Measurements from ENCODE around the gene FUNDC2.
A peak's percentile ranks its signal among the peaks of the same experiment; 100 is the strongest.

FUNDC2 gene

GRCh38 chrX:155023907-155024833, 2.5 kb upstream of the FUNDC2 start:
- no peak for DNase-seq (ENCODE audit: low spot score)

GRCh38 chrX:155026420-155026726, 271 bp upstream of the FUNDC2 start:
- DNase-seq (ENCODE audit: low spot score) = no peak

GRCh38 chrX:155027509-155028066, 944 bp downstream of the FUNDC2 start:
- DNase-seq (ENCODE audit: low spot score) = peak; percentile 56

GRCh38 chrX:155028129-155028528, 1.5 kb downstream of the FUNDC2 start:
- peak; percentile 6 for DNase-seq (ENCODE audit: low spot score)

GRCh38 chrX:155028877-155029291, 2.2 kb downstream of the FUNDC2 start:
- DNase-seq (ENCODE audit: low spot score) = no peak

- DNase-seq (ENCODE audit: low spot score) = no peak
Observed at GRCh38 chrX:155031657-155032056, 5.0 kb downstream of the FUNDC2 start.

GRCh38 chrX:155035688-155036087, 9.0 kb downstream of the FUNDC2 start:
- DNase-seq (ENCODE audit: low spot score) = no peak

GRCh38 chrX:155046129-155046810, 19.6 kb downstream of the FUNDC2 start:
- no peak for DNase-seq (ENCODE audit: low spot score)

- no peak for DNase-seq (ENCODE audit: low spot score)
Observed at GRCh38 chrX:155046811-155047528, 20.3 kb downstream of the FUNDC2 start.

- peak; percentile 68 for DNase-seq (ENCODE audit: low spot score)
Observed at GRCh38 chrX:155048977-155049619, 22.5 kb downstream of the FUNDC2 start.

GRCh38 chrX:155052738-155053498, 26.3 kb downstream of the FUNDC2 start:
- no peak for DNase-seq (ENCODE audit: low spot score)

- DNase-seq (ENCODE audit: low spot score) = no peak
Observed at GRCh38 chrX:155053656-155054055, 27.0 kb downstream of the FUNDC2 start.

GRCh38 chrX:155054255-155054654, 27.6 kb downstream of the FUNDC2 start:
- no peak for DNase-seq (ENCODE audit: low spot score)

- no peak for DNase-seq (ENCODE audit: low spot score)
Observed at GRCh38 chrX:155055494-155055893, 28.9 kb downstream of the FUNDC2 start.

- no peak for DNase-seq (ENCODE audit: low spot score)
Observed at GRCh38 chrX:155056471-155056870, 29.8 kb downstream of the FUNDC2 start.

- peak; percentile 75 for DNase-seq (ENCODE audit: low spot score)
Observed at GRCh38 chrX:155056877-155057792, 30.5 kb downstream of the FUNDC2 start.

GRCh38 chrX:155061760-155062159, 35.1 kb downstream of the FUNDC2 start:
- DNase-seq (ENCODE audit: low spot score) = no peak

- no peak for DNase-seq (ENCODE audit: low spot score)
Observed at GRCh38 chrX:155065035-155065734, 38.5 kb downstream of the FUNDC2 start.

- no peak for DNase-seq (ENCODE audit: low spot score)
Observed at GRCh38 chrX:155068165-155068564, 41.5 kb downstream of the FUNDC2 start.

All from hematopoietic multipotent progenitor cell treated with erythropoietin and hydrocortisone succinate and interleukin-3 and kit ligand, for 17 days (in vitro differentiated cells).